Measurements from ENCODE around the gene SHROOM1.

The SHROOM1 gene

GRCh38 chr5:132854301-132854700 is 23.9 kb upstream of the SHROOM1 start:
- Histone ChIP-seq H2AFZ (ENCODE audit: low read length) (no peak overlapping the region), H3K9ac (ENCODE audit: low read length) (no peak overlapping the region), H3K27me3 (replicated peaks; ENCODE audit: insufficient read depth, low read length) (no peaks in the 10 kb centered on the region), H3K79me2 (ENCODE audit: low read length) (no peaks in the 10 kb centered on the region), H3F3A (ENCODE audit: insufficient read depth, low read length) (no peaks in the 10 kb centered on the region), H3K9me3 (replicated peaks; ENCODE audit: insufficient read depth, low read length) (no peaks in the 10 kb centered on the region), H3K9me2 (replicated peaks; ENCODE audit: insufficient read depth, low read length) (no peaks in the 10 kb centered on the region), H3K4me3 (ENCODE audit: low read length) (no peak overlapping the region), H4K20me1 (ENCODE audit: insufficient read depth, low read length) (no peaks in the 10 kb centered on the region), H3K4me2 (ENCODE audit: low read depth, low read length) (no peak overlapping the region), H3K36me3 (replicated peaks; ENCODE audit: insufficient read depth, low read length) (no peaks in the 10 kb centered on the region), H3K4me1 (ENCODE audit: low read length) (no peaks in the 10 kb centered on the region), H3K27ac (ENCODE audit: low read length) (no peak overlapping the region)
- TF ChIP-seq CTCF (IDR thresholded peaks at IDR 0.05; ENCODE audit: low read length) (no peak), EZH2 (optimal IDR thresholded peaks at IDR 0.05; ENCODE audit: low read depth, low read length) (no peak), EZH2phosphoT487 (IDR thresholded peaks at IDR 0.05; ENCODE audit: low read length) (no peak)
- no peak for DNase-seq

GRCh38 chr5:132853790-132854189 is 23.3 kb upstream of the SHROOM1 start:
- Histone ChIP-seq H3K4me1 (ENCODE audit: low read length) (no peaks in the 10 kb centered on the region), H3K36me3 (replicated peaks; ENCODE audit: insufficient read depth, low read length) (no peaks in the 10 kb centered on the region), H3K9me3 (replicated peaks; ENCODE audit: insufficient read depth, low read length) (no peaks in the 10 kb centered on the region), H4K20me1 (ENCODE audit: insufficient read depth, low read length) (no peaks in the 10 kb centered on the region), H3K4me3 (ENCODE audit: low read length) (no peak overlapping the region), H3K27ac (ENCODE audit: low read length) (no peak overlapping the region), H3F3A (ENCODE audit: insufficient read depth, low read length) (no peaks in the 10 kb centered on the region), H3K27me3 (replicated peaks; ENCODE audit: insufficient read depth, low read length) (no peaks in the 10 kb centered on the region), H3K9me2 (replicated peaks; ENCODE audit: insufficient read depth, low read length) (no peaks in the 10 kb centered on the region), H3K79me2 (ENCODE audit: low read length) (no peaks in the 10 kb centered on the region), H3K9ac (ENCODE audit: low read length) (no peak overlapping the region), H2AFZ (ENCODE audit: low read length) (no peak overlapping the region), H3K4me2 (ENCODE audit: low read depth, low read length) (no peak overlapping the region)
- TF ChIP-seq EZH2phosphoT487 (IDR thresholded peaks at IDR 0.05; ENCODE audit: low read length) (no peak), EZH2 (optimal IDR thresholded peaks at IDR 0.05; ENCODE audit: low read depth, low read length) (no peak), CTCF (IDR thresholded peaks at IDR 0.05; ENCODE audit: low read length) (no peak)
- no peak for DNase-seq

- H3K36me3 ChIP-seq (replicated peaks; ENCODE audit: insufficient read depth, low read length) = no peaks in the 10 kb centered on the region
- H3K4me2 ChIP-seq (ENCODE audit: low read depth, low read length) = no peak overlapping the region
- H3K9me3 ChIP-seq (replicated peaks; ENCODE audit: insufficient read depth, low read length) = no peaks in the 10 kb centered on the region
- no peaks in the 10 kb centered on the region for H3K9me2 ChIP-seq (replicated peaks; ENCODE audit: insufficient read depth, low read length)
- H3K4me3 ChIP-seq (ENCODE audit: low read length) = no peak overlapping the region
- DNase-seq = no peak
- no peaks in the 10 kb centered on the region for H3K27me3 ChIP-seq (replicated peaks; ENCODE audit: insufficient read depth, low read length)
- H4K20me1 ChIP-seq (ENCODE audit: insufficient read depth, low read length) = no peaks in the 10 kb centered on the region
- H2AFZ ChIP-seq (ENCODE audit: low read length) = no peak overlapping the region
- no peak overlapping the region for H3K27ac ChIP-seq (ENCODE audit: low read length)
- no peaks in the 10 kb centered on the region for H3F3A ChIP-seq (ENCODE audit: insufficient read depth, low read length)
- no peaks in the 10 kb centered on the region for H3K79me2 ChIP-seq (ENCODE audit: low read length)
- no peaks in the 10 kb centered on the region for H3K4me1 ChIP-seq (ENCODE audit: low read length)
- H3K9ac ChIP-seq (ENCODE audit: low read length) = no peak overlapping the region
- TF ChIP-seq EZH2 (optimal IDR thresholded peaks at IDR 0.05; ENCODE audit: low read depth, low read length) (no peak), EZH2phosphoT487 (IDR thresholded peaks at IDR 0.05; ENCODE audit: low read length) (no peak), CTCF (IDR thresholded peaks at IDR 0.05; ENCODE audit: low read length) (no peak)
Measured at GRCh38 chr5:132853323-132853722, 22.9 kb upstream of the SHROOM1 start.
